GM18861 (cell line): Measurements from ENCODE around the gene JAZF1.

Experiments
- ATAC-seq: cut with Tn5 transposase; IDR thresholded peaks from one replicate; pipeline ENCODE4 v1.9.1; 2021; ENCODE audit not compliant: unreplicated experiment

JAZF1 gene

DNA sequence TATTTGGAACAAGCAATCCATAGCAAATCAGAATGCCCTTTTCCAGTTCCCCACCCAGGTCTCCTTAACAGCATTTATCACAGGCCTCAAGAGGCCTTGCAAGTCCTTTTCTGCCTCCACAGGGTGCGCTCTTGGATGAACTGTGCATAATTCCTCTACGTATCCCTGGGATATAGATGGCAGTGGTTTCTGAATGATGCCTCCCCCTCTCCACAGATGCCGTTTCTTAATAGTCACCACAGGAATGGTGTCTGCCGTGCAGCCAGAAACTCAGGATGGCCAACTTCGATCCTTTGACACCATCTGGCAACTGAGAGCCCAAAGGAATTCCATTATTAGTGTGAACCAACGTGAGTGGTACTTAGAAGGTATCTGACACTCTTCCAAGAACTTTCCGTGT is 43.1 kb downstream of the JAZF1 start:
- ATAC-seq = no peak

DNA sequence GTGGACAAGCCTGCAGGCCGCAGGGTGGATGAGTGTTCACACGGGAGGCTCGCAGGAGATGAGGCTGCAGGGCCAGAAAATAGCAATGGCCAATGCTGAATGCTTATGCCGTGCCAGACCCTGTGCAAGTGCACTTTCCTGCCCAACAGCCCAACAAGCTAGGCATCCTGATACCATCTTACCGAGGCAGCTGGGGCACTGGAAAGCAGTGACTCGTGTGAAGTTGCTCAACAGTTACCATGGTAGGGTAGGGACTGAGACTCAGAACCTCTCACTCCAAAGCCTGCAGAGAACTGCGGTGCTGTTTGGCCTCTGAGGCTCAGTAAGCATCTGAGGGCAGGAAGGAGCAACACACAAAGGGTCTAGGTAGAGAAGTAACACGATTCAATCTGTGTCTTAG is 43.7 kb downstream of the JAZF1 start:
- ATAC-seq = no peak

DNA sequence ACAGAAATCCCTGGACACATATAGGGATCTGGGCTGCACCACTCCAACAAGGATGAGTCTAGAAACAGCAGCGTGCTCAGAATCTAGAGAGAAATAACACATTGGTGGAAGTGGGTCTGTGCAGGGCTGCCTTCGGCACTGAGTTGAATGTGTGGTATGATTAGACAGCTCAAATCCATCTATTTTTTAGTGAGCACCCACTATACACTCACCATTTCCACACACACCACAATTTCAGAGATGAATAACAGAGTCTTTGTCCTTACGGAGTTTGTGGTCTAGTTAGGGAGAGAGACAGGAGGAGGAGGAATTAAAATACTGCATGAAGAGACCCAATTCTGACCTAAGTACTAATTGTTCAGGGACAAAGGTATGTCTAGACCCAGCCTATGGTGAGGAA is 44.2 kb downstream of the JAZF1 start:
- no peak for ATAC-seq

DNA sequence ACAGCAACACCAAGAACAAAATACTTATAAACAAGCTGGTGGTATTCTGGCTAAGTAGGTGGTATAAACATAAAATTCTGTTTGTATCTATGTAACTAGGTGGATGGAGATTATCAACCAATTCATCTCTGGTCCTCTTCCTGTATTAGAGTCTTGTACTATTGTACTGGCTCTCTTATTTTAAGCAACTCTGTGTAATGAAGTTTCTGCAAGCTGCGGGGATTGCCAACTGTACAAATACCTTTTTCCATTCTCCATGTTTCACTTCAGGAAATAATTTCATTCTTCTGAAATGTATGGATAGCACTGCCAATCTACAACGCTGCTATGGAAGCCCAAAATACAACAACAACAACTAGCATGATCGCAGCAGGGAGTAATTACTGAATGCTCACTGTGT is 44.8 kb downstream of the JAZF1 start:
- no peak for ATAC-seq

DNA sequence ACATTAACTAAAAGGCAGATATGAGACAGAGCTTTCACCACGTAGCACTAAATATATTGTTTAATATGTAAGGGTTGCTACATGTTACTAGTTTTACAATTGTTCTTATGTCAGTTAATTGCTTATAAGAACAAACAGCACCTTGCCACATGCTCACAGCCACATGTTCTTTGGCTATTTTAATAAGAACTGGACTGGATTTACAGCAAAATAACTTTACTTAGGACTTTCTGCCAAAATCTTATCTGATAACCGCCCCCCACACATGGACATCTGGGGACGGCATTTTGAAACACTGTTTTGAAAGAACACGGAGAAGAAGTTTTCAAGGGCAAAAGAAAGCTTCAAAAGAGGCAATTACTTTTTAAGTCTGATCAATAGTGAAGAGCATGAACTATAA is 45.3 kb downstream of the JAZF1 start:
- ATAC-seq = no peak

DNA sequence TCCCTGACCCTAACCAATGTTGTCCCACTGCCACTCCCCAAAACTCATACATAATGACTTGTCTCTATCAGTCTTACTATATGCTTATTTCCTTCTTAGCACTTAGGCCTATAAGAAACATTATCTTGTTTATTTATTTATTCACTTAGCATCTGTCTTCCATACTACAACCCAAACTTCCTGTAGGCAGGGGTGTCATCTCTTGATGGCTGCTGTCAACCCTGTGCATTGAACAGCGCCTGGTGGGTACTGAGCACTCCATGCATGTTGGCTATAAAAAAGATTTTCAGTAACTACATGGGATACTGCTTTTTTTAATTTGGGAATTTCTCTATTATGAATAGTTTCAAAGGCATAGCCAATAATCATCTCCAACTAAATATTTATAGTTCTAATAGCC is 46.7 kb downstream of the JAZF1 start:
- no peak for ATAC-seq

DNA sequence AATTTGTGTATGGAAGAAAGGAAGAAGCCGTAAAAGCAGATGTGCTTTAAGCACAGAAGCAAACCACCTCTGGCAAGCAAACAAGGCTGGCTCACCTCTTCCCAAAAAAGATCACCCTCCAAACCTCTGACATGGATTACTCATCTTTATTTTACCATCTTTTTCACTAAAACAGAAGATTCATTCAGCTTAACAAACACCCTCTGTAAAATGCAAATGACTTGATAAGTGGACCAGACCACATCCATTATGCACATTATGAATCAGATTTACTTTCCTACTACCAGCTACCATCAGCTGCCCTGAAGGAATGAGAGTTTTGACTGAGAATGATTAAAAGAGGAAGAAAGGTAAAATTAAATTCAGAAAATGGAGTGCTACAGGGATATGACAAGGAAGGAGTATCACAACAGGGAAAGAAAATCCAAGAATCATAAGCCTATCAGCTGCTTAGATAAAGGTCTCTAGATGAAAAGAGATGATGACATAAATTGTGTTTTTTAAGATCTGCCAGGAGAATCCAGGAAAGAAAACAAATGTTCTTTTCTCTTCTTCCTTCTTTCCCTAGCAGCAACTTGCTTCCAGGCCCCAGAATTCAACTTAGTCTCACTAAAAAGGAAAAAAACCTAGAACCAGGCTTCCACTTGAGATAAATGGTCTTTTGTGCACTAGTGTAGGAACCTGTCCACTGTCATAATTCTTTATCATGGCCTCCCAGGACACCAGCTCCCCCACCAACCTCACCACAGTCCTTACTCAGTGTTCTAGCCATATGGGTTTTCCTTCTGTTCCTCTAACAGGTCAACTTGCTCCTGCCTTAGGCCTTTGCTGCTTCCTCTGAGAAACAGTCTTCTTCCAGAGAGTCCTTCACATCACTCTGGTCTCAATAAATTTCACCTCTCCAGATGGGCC is 47.4 kb downstream of the JAZF1 start:
- no peak for ATAC-seq

DNA sequence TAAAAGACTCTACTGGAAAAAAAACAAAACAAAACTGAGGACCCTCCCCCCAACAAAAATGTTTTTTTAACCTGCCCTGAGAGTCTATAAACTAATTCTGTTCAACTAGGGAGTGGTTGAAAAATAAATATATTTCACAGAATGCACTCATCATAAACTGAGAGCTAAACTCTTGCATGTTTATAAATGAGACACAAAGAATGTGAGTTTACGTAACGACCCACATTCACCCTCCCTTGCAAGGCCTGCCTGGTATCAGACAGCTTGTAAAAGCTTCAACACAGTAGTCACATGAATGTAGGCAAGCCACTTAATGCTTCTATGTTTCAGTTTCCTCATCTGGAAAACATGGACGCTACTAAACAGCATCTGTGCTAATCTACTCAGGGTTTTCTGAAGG is 50.3 kb downstream of the JAZF1 start:
- no peak for ATAC-seq

DNA sequence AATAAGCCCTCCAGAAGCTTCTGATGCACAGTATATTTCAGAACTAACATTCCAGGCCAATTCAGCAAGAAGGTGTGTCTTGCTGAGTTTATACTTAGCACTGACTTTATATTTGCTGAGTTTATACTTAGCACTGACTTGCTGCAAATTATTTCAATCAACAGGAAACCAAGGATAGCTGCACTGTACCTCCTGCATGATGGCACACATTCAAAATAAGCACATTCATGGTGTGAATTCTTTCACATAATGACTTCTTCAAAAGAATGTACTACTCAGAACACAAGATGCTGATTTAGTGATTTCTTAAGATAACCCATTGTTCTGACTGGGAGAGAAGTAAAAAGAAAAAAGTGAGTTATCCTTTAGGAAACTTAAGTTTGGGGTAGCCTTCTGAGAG is 52.0 kb downstream of the JAZF1 start:
- no peak for ATAC-seq

DNA sequence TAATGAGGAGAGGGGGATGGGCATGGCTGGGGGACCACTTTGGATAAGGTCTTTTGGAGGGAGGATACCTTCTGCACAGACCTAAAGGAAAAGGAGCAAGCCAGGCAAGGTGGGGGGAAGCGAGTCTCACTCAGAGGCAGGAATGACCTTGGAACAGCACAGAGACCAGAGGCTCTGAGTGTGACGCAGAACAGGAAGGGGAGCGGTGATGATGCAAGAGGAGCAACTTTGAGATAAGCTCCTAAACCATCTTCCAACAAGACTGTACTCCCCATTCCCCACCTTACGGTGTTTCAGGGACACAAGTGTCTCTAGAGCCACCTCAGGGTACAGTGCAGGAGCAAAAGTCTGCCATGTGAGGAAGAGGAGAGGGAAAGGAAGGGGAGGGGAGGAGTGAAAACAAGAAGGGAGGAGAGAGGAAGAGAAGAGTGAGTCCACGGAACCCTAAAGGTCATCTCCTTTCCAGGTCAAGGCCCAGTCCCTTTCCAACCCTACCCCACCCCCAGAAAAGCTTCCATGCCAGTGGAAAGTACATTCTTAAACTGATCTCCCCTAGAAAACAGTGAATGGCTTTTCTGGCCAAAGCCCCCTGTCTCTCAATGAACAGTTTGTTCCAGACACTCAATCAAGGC is 54.1 kb downstream of the JAZF1 start:
- ATAC-seq = no peak

DNA sequence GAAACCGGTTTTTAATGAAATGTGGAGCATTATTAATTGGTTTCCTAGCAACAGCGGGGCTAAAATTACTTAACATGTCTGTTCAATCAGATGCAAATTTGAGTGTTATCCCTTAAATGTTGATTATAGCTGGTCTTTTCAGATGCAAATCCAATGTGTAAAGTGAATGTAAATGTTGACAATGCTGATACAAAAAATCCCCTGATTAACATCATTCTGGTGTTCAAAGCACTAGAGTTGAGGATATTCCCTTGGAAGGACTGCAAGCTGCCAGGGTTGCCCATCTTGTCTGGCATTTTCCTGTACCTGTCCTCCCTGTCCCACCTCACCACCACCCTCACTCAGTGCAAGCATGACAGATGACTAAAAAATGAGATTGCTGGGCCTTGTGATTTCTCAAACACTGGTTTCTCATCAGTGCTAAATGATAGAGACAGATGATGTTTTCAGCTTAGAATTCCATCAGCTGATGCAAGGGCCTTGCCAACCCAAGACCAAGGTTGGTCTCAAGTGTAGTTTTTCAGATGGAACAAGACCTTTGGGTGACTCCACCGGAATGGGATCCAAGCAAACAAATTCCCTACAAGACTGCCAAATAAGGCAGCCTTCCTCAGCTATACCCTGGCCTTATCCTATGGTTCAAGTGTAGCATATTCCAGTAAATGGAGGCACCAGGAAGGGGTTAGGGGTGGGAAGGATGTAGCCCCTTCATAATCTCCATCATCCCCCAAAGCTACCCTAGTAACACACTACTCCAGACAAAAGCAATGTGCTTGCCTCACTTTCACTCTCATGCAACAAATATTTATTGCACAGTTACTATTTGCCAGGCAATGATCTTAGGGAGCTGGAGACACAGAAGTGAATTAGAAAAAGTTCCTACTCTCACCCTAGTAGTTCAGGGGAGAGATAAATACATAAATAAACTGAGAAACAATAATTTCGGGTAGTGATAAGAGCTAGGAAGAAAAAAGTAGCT is 54.9 kb downstream of the JAZF1 start:
- no peak for ATAC-seq

DNA sequence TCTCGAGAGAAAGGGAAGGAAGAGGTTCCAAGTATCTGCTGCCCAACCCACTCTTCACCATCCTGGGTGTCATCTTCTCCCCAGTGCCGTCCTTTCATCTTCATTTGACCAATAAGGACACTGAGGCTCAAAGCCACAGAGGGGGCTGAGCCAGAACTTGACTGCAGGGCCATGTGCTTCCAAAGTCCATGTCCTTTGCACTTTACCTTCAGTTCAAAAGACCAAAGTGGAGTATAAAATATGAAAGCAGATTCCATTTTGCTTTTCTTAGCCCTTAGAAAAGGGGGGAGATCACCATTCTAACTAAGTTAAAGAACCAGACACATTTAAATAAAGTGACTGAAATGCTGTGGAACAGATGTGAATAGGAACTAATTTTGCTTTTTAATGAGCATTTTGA is 56.2 kb downstream of the JAZF1 start:
- ATAC-seq = no peak

DNA sequence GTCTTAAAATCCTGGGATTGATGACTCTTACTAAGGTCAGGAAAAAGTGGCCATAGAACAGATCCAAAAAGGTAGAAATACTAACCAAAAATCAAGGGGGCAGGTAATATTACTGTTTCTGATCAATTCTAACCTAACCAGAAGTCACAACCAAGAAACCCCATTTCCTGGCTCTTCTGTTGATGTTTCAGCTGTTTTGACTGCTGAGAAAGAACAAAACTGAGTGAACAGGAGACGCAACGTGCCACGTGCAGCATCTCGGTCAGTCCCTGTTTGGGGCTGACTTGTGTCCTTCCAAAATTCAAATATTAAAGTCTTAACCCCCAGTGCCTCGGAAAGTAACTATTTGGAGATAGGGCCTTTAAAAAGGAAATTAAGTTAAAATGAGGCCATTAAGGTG is 56.8 kb downstream of the JAZF1 start:
- no peak for ATAC-seq

DNA sequence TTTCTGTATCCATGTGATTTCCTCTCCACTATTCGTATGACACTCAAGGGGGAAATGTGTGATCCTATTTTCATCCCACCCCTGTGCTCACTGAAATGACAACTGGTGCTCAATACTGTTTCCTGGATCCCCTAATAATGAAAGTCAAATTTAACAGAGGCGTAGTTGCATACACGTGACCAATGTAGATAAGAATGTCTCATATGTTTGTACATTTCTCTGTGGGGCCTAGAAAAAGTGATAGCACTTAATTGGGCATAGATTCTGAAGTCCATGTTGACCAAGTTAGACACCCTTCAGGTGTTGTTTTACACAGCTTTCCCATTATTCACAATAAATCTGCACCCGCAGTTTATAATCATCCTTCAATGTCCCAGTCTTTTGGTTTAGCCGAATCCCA is 59.1 kb downstream of the JAZF1 start:
- no peak for ATAC-seq

DNA sequence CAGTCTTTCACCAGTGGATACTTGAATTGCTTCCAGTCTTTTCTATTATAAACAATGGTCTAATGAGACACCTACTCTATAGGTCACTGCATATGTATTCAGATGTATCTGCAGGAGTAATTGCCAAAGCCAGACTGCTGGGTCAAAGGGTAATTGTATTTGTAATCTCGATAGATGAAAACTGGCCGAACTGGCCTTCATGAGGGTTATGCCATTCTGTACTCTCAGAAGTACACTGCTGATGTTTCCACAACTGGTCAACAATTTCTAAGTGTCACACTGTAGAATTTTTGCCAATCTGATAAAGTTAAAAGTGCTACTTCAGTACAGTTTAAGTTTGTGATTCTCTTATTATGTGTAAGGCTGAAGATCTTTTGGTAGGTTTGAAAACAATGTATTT is 64.6 kb downstream of the JAZF1 start:
- ATAC-seq = no peak

DNA sequence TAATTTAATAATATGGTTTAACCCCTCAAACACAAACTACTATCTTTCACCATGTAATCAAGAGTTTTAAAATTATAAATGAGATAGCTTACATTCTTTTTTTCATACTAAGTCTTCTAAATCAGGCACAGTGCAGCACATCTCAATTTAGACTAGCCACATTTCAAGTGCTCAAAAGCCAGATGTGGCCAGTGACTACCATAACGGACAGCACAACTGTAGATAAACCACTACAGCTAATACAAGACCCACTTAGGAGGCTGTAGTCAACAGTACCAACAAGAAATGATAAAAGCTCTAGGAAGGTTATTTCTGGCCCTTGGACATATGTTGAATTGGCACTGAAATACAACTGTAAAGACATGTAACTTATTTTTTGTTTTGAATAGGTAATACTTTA is 65.3 kb downstream of the JAZF1 start:
- no peak for ATAC-seq

DNA sequence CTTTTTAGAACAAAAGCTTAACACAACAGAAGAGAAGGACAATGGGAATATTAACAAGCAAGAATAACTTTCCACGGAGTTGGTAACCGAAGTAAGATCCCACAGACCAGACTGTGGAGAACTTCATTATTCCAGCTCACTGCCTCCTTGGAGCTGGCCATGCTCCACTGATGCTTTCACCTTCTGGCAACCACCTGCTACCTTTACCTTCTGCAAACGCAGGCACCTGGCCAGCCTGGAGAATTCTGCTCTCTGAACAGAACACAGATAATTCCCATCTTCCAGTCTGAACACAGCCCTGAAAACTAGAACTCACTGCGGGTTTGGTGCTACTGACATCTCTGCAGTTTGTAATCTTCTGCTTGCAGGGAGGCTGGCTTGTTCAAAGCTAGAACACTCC is 66.5 kb downstream of the JAZF1 start:
- no peak for ATAC-seq

DNA sequence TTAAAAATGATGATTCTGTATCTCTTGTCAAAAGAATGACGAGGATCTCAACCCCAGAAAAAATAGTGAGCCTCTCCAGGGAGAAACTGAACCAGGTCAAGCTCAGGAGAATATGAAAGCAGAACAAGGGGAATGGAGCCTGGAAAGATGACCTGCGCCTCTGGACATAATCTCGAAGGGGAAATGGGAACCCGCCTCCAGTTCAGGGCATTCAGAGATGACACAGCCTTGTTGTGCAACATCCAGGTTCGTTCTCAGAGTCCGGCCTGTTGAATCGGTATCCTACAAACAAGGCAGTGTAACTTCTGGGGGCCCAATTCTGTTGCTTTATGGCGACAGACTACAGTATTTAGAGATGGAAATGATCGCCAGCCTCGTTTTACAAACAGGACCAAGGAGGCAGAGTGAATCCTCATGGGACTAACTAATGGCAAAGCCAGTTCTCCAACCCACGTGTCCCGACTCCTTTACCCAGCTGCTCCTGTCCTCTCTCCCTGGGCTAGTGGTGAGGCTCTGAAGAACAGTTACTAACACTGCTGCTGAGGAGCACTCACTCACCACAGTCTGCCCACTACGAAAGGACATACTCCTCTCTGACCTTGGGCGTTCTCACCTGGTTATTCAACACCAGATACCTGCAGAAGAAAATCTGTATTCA is 67.6 kb downstream of the JAZF1 start:
- ATAC-seq = no peak

DNA sequence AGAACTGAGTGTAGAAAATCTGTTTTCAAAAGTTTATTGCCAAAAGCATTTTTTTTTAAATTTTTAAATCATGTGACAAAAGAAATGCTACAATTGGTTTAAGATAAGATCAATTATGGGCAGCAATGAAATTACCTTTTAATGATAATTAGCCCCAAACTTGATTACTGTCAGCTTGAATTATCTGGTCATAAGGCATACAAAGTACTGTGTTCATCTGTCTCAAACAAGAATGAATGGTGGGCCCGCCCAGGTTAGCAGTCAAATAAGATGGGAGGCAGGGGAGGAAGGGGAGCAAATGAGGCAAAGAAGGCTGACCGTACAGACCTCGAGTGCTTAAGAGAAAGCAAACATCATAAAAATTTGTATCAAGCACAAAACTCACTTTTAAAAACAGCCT is 68.1 kb downstream of the JAZF1 start:
- no peak for ATAC-seq

DNA sequence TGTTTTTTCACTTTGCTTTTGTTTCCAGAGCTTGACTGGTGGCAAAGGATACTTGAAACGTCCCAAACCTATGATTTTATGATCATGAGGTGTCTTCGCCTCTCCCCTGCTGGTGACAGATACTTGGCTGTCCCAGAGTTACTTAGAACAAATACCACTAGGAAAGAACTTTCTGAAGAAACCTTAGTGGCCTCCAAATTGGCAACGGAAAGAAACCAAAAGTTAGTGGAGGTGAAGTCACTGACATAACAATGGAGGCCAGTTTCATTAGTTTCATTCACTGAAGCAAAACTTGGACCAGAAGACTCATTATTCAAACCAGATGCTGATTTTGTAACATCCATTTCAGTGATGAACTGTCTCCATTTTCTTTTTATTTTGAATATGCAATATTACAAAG is 68.6 kb downstream of the JAZF1 start:
- no peak for ATAC-seq

DNA sequence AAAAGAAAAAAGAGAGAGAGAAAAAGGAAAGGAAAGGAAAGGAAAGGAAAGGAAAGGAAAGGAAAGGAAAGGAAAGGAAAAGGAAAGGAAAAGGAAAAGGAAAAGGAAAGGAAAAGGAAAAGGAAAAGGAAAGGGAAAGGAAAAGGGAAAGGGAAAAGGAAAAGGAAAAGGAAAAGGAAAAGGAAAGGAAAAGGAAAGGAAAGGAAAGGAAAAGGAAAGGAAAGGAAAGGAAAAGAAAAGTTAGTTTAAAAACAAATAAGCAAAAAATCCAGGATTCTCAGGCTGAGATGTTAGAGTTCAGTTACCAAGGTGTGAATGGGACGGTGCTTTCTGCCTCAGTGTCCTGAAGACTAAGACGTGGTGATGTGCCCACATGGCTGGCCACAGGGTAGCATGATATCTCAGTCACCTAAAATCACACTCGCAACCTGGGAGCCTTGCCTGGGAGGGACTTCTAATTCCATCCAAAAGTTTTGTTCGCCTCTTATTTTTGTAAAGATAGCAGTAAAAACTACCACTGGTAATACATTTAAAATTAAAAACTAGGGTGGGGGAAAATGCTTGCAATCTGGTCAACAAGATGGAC is 70.1 kb downstream of the JAZF1 start:
- no peak for ATAC-seq
